SK-N-SH (cell line): ENCODE data around the gene DEGS2. TPM values are rescaled to one million over a fixed set of nuclear protein-coding genes. Genes with fewer than 3 reads are reported as not detected.

Source experiments
- CTCF ChIA-PET: fragments of 300-600, 350-600 bp; formaldehyde crosslinking; extraction: SDS; loops from one replicate; lab custom pipeline; 2021; lab: Yijun Ruan, JAX
- POLR2A ChIA-PET: fragments of 350-600 bp; sonication (Branson Sonifier 250); formaldehyde crosslinking; extraction: SDS; loops from one replicate; lab custom pipeline; 2020; ENCODE audit warnings: antibody characterized with exemption, inconsistent platforms; lab: Yijun Ruan, JAX
- DNase-seq: peaks from one replicate; pipeline ENCODE4 v3.0.0; 2012
- H2AFZ ChIP-seq: fragments of 200-600 bp; sonication (generic); 2 replicates; pipeline ENCODE4 v1.8.1; 2016; ENCODE audit warnings: antibody characterized with exemption, mild to moderate bottlenecking, low read depth
- H3F3A ChIP-seq: fragments of 200-600 bp; sonication (generic); replicated peaks from 2 replicates; pipeline ENCODE3; 2016; ENCODE audit warnings: antibody characterized with exemption, mild to moderate bottlenecking; ENCODE audit not compliant: insufficient read depth
- H3K27ac ChIP-seq, 2 experiments: fragments of 200-500 bp in 1 of 2; fragments of 200-600 bp in 1 of 2; sonication (Bioruptor generic) in 1 of 2; sonication (generic), shearing (Covaris generic) in 1 of 2; 2 replicates each; pipeline versions ENCODE4 v1.5.1 to v1.6.1; 2014 to 2016; ENCODE audit warnings: low read depth in 2 of 2, inconsistent platforms in 1 of 2, low read length in 1 of 2, mild to moderate bottlenecking in 1 of 2, mixed read lengths in 1 of 2
- H3K27me3 ChIP-seq: fragments of 200-600 bp; sonication (generic), shearing (Covaris generic); 2 replicates; pipeline ENCODE4 v1.6.1; 2016; ENCODE audit warnings: mixed run types; ENCODE audit not compliant: insufficient read depth
- H3K36me3 ChIP-seq, 2 experiments: fragments of 200-500 bp in 1 of 2; fragments of 200-600 bp in 1 of 2; sonication (Bioruptor generic) in 1 of 2; sonication (generic) in 1 of 2; replicated peaks in 1 of 2; 2 replicates each; pipeline versions ENCODE3 to v1.5.1; 2014 to 2016; ENCODE audit warnings: low read length in 1 of 2, mild to moderate bottlenecking in 1 of 2; ENCODE audit not compliant: insufficient read depth in 2 of 2, control insufficient read depth in 1 of 2
- H3K4me1 ChIP-seq, 2 experiments: fragments of 200-500 bp in 1 of 2; fragments of 200-600 bp in 1 of 2; sonication (Bioruptor generic) in 1 of 2; sonication (generic), shearing (Covaris generic) in 1 of 2; 2 replicates each; pipeline versions ENCODE4 v1.5.1 to v1.6.1; 2014 to 2016; ENCODE audit warnings: low read depth in 1 of 2, low read length in 1 of 2, mixed run types in 1 of 2; ENCODE audit not compliant: insufficient read depth in 2 of 2, control insufficient read depth in 1 of 2
- H3K4me2 ChIP-seq: fragments of 200-600 bp; sonication (generic), shearing (Covaris generic); 2 replicates; pipeline ENCODE4 v1.6.1; 2017; ENCODE audit warnings: mixed run types
- H3K4me3 ChIP-seq, 2 experiments: fragments of 200-500 bp in 1 of 2; fragments of 200-600 bp in 1 of 2; sonication (Bioruptor generic) in 1 of 2; sonication (generic), shearing (Covaris generic) in 1 of 2; 2 replicates each; pipeline versions ENCODE4 v1.5.1 to v1.8.1; 2014 to 2016; ENCODE audit warnings: low read depth in 2 of 2, inconsistent platforms in 1 of 2, low read length in 1 of 2, mild to moderate bottlenecking in 1 of 2, mixed read lengths in 1 of 2, moderate library complexity in 1 of 2
- H3K79me2 ChIP-seq: fragments of 200-600 bp; sonication (generic); 2 replicates; pipeline ENCODE4 v1.8.1; 2017; ENCODE audit warnings: mild to moderate bottlenecking; ENCODE audit not compliant: insufficient read depth
- H3K9ac ChIP-seq: fragments of 200-600 bp; sonication (generic); 2 replicates; pipeline ENCODE4 v1.6.1; 2017; ENCODE audit warnings: mixed run types
- H3K9me2 ChIP-seq: fragments of 200-600 bp; sonication (generic); 2 replicates; pipeline ENCODE4 v1.6.1; 2017; ENCODE audit warnings: mixed run types
- H3K9me3 ChIP-seq: fragments of 200-600 bp; sonication (generic); 2 replicates; pipeline ENCODE4 v1.6.1; 2017; ENCODE audit warnings: mixed run types, mild to moderate bottlenecking, moderate library complexity
- H4K20me1 ChIP-seq: fragments of 200-600 bp; sonication (generic); 2 replicates; pipeline ENCODE4 v1.6.1; 2017; ENCODE audit warnings: mild to moderate bottlenecking, mixed run types; ENCODE audit not compliant: insufficient read depth
- CHD2 ChIP-seq: fragments of 150-350 bp; IDR thresholded peaks from 2 replicates; pipeline ENCODE4 v1.6.1; 2018; ENCODE audit warnings: low read length; ENCODE audit not compliant: partially characterized antibody
- EP300 ChIP-seq, 2 experiments: IDR thresholded peaks; 2 replicates each; pipeline versions ENCODE4 v1.4.0 to v1.6.1; 2012; ENCODE audit warnings: borderline replicate concordance in 1 of 2, low read depth in 1 of 2, low read length in 1 of 2
- FOXJ3 ChIP-seq: sonication (generic); formaldehyde crosslinking; IDR thresholded peaks from 2 replicates; pipeline ENCODE4 v1.5.1; 2020; ENCODE audit warnings: mild to moderate bottlenecking, missing genetic modification reagents
- JUND ChIP-seq: IDR thresholded peaks from 2 replicates; pipeline ENCODE4 v1.4.0; 2012
- RAD21 ChIP-seq: IDR thresholded peaks from 2 replicates; pipeline ENCODE4 v1.6.1; 2012; ENCODE audit warnings: mild to moderate bottlenecking, low read length
- RCOR1 ChIP-seq: fragments of 150-350 bp; IDR thresholded peaks from 2 replicates; pipeline ENCODE4 v1.6.1; 2017; ENCODE audit warnings: antibody characterized with exemption, low read length
- SMC3 ChIP-seq: IDR thresholded peaks from 2 replicates; pipeline ENCODE4 v1.6.1; 2012; ENCODE audit warnings: low read depth, low read length, improper control_type of control experiment
- TAF1 ChIP-seq: IDR thresholded peaks from 2 replicates; pipeline ENCODE4 v1.6.1; 2012; ENCODE audit warnings: low read depth, mild to moderate bottlenecking, low read length, moderate library complexity, borderline replicate concordance
- TCF12 ChIP-seq: IDR thresholded peaks from 2 replicates; pipeline ENCODE4 v1.4.0; 2012
- YY1 ChIP-seq: IDR thresholded peaks from 2 replicates; pipeline ENCODE4 v1.4.0; 2012; ENCODE audit warnings: low read depth, mild to moderate bottlenecking
- WGBS: methylation state at CpG from one replicate; pipeline ENCODE4 v1.1.6; 2017; ENCODE audit warnings: low lambda C conversion rate; 5-methylcytosine and 5-hydroxymethylcytosine counted together
- polyA plus RNA-seq, 3 experiments: library from polyadenylated mRNA; depleted of rRNA; stranded (reverse); fragments of >200 nt; gene quantifications; 2 replicates each; pipeline ENCODE4 v1.2.3, GENCODE V29; 2012
- TF ChIP-seq, protein P1 (sequence below): fragments of 150-350 bp; IDR thresholded peaks from 2 replicates; pipeline ENCODE4 v1.6.1; 2017; ENCODE audit warnings: antibody characterized with exemption, low read length, low read depth, borderline replicate concordance
- TF ChIP-seq, protein P2 (sequence below): IDR thresholded peaks from 2 replicates; pipeline ENCODE4 v1.4.0; 2012; ENCODE audit warnings: low read depth, borderline replicate concordance
- TF ChIP-seq, protein P3 (sequence below): IDR thresholded peaks from 2 replicates; pipeline ENCODE4 v1.4.0; 2012; ENCODE audit warnings: low read depth
- TF ChIP-seq, protein P4 (sequence below): fragments of 200-600 bp; sonication (generic); IDR thresholded peaks from 2 replicates; pipeline ENCODE4 v1.6.1; 2017; ENCODE audit warnings: antibody characterized with exemption, mild to moderate bottlenecking, moderate library complexity

DEGS2 gene
- polyA plus RNA-seq, 1 of the 3 experiments (the other 2 are of a cell fraction), result 0.02 TPM

DNA sequence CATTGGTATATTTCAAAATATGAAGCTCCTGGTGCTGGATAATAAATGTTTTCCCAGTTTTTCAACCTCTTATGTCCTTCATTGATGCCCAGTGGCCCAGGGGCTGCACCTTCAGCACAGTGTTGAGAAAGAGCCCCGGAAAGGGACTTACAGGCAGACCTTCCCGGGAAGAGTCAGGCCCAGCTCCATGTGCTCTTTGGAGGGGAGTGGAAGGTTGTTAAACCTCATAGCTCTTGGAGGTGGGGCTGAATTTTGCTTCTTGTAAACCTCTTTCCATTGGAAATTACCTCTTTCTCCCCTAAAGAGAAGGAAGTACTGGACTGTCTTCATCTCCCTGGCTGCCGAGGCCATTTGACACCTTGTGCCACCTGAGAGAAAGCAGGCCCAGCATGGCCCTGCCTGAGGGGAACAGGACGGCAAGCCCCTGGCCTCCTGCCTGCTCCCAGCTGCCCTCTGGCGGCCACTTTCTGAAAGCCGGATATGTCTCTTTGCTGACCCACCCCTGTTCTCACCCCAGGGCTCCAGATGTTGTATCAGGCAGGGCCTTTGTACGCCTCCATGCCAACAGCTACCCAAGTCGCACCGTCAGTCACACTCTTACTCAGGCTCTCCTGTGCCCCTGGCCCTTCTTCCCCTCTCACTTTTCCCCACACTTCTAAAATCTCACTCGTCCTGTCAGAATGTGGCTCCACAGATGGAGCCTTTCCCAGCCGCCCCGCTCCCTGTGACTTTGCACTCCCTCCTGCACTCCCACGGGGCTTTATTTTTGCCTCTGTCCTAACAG is 51.2 kb downstream of the DEGS2 start:
- no peaks in the 10 kb centered on the region for H3K27me3 ChIP-seq
- no peaks in the 10 kb centered on the region for H3K36me3 ChIP-seq
- H2AFZ ChIP-seq, result no peak overlapping the region
- 0 out of 2 replicates have a peak, but pooled peaks cover 3% of the 10 kb centered on the region for H4K20me1 ChIP-seq
- H3K27ac ChIP-seq, result peak overlapping the region in 1 of 2 experiments; percentile 43; a peak in 1 of 4 replicates
- 46% methylated on average over 11 of the region's 13 CpGs for WGBS
- ChIA-PET CTCF (interaction anchor here (0.6 to 5.1 kb wide), 55 partner anchors 9 to 175 kb away, joined by 3 to 70 read pairs (median 5); partner anchors contain the start of gene DEGS2), POLR2A (no interaction called here)
- no peaks in the 10 kb centered on the region for H3K79me2 ChIP-seq
- peak; percentile 92 for DNase-seq
- TF ChIP-seq, protein P1, sequence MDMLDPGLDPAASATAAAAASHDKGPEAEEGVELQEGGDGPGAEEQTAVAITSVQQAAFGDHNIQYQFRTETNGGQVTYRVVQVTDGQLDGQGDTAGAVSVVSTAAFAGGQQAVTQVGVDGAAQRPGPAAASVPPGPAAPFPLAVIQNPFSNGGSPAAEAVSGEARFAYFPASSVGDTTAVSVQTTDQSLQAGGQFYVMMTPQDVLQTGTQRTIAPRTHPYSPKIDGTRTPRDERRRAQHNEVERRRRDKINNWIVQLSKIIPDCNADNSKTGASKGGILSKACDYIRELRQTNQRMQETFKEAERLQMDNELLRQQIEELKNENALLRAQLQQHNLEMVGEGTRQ, result no peak
- TF ChIP-seq YY1 (no peak), TAF1 (no peak), RCOR1 (peak; percentile 60), CHD2 (peak; percentile 57), JUND (no peak), FOXJ3 (no peak), RAD21 (peak; percentile 78), EP300 (IDR thresholded peaks at IDR 0.05; ENCODE audit: borderline replicate concordance in 1 of 2, low read depth in 1 of 2, low read length in 1 of 2) (peak in 1 of 2 experiments; percentile 62; a peak in 1 of 4 replicates), TCF12 (peak; percentile 7; the same call in 1 of the 2 replicates), SMC3 (peak; percentile 97)
- TF ChIP-seq, protein P2, sequence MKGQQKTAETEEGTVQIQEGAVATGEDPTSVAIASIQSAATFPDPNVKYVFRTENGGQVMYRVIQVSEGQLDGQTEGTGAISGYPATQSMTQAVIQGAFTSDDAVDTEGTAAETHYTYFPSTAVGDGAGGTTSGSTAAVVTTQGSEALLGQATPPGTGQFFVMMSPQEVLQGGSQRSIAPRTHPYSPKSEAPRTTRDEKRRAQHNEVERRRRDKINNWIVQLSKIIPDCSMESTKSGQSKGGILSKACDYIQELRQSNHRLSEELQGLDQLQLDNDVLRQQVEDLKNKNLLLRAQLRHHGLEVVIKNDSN, result no peak
- TF ChIP-seq, protein P3, sequence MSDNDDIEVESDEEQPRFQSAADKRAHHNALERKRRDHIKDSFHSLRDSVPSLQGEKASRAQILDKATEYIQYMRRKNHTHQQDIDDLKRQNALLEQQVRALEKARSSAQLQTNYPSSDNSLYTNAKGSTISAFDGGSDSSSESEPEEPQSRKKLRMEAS, result 0 out of 2 replicates have a peak, but pooled peaks have one; percentile 44
- TF ChIP-seq, protein P4, sequence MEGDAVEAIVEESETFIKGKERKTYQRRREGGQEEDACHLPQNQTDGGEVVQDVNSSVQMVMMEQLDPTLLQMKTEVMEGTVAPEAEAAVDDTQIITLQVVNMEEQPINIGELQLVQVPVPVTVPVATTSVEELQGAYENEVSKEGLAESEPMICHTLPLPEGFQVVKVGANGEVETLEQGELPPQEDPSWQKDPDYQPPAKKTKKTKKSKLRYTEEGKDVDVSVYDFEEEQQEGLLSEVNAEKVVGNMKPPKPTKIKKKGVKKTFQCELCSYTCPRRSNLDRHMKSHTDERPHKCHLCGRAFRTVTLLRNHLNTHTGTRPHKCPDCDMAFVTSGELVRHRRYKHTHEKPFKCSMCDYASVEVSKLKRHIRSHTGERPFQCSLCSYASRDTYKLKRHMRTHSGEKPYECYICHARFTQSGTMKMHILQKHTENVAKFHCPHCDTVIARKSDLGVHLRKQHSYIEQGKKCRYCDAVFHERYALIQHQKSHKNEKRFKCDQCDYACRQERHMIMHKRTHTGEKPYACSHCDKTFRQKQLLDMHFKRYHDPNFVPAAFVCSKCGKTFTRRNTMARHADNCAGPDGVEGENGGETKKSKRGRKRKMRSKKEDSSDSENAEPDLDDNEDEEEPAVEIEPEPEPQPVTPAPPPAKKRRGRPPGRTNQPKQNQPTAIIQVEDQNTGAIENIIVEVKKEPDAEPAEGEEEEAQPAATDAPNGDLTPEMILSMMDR, result peak; percentile 84
- TF ChIP-seq, all 33 proteins: peak for 8
- H3K4me2 ChIP-seq, result no peak overlapping the region
- H3K4me1 ChIP-seq, result peaks cover 15 to 22% of the 10 kb centered on the region in 2 experiments; a peak in 3 of 4 replicates
- H3K9ac ChIP-seq, result no peak overlapping the region
- H3K4me3 ChIP-seq, result no peak overlapping the region
- peaks cover 16% of the 10 kb centered on the region for H3F3A ChIP-seq
- no peaks in the 10 kb centered on the region for H3K9me3 ChIP-seq
- no peaks in the 10 kb centered on the region for H3K9me2 ChIP-seq
